ENCODE measurements around the gene KCNT1. TPM values are rescaled to one million over a fixed set of nuclear protein-coding genes. Genes with fewer than 3 reads are reported as not detected.

Gene KCNT1
- total and polyA plus RNA-seq, 10 of the 15 experiments (the other 5 are each of a cell fraction or from before 2014, with no cell fraction given) = not detected

DNA sequence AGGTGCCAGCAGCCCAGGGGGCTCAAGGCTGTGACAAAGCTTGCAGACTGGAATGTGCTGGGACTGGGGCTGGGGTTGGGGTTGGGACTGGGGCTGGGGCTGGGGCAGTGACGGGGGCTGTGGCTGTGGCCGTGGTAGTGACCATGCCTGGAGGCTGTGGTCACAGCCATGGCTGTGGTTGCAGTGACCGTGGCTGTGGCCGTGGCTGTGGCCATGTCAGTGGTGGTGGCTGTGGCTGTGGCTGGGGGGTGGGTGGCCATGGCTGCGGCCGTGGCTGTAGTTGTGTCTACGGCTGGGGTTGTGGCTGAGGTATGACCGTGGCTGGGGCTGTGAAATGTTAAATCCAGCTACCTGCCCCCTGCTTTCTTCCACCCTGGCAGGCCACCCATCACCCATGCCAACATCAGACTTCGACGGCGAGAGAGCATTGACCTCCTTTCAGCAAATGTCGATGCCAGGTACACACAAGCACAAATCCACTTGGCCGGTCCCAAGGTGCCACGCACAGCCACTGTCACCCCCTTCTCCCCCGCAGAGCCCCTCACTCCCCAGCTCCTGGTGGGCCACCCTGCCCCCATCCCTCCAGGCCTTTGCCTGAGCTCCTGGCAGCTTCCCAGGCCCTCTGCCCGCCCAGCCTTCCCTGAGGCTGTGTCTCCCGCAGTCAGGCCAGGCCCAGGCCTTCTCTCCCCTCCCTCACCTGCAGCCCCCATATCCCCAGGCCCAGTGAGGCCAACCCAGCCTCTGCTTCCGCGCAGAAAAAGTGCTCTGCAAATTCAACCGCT lies 23.6 kb upstream of the KCNT1 start:
- RAD21 ChIA-PET (ENCODE audit: unreplicated experiment) = no interaction called here
- no peak overlapping the region for H2AFZ ChIP-seq (ENCODE audit: control insufficient read depth, low read depth, low read length)
- in situ Hi-C loops (cut with MboI) = no loop called here
- no peak for FAIRE-seq
- TF ChIP-seq ZNF207 (IDR thresholded peaks at IDR 0.05; ENCODE audit: borderline replicate concordance) (no peak), BRCA1 (IDR thresholded peaks at IDR 0.05; ENCODE audit: low read depth, low read length) (no peak), FOS (IDR thresholded peaks at IDR 0.05; ENCODE audit: borderline replicate concordance, extremely low read depth, insufficient read length) (no peak), RUNX3 (IDR thresholded peaks at IDR 0.05; ENCODE audit: low read length) (no peak)
- TF ChIP-seq, protein P1, sequence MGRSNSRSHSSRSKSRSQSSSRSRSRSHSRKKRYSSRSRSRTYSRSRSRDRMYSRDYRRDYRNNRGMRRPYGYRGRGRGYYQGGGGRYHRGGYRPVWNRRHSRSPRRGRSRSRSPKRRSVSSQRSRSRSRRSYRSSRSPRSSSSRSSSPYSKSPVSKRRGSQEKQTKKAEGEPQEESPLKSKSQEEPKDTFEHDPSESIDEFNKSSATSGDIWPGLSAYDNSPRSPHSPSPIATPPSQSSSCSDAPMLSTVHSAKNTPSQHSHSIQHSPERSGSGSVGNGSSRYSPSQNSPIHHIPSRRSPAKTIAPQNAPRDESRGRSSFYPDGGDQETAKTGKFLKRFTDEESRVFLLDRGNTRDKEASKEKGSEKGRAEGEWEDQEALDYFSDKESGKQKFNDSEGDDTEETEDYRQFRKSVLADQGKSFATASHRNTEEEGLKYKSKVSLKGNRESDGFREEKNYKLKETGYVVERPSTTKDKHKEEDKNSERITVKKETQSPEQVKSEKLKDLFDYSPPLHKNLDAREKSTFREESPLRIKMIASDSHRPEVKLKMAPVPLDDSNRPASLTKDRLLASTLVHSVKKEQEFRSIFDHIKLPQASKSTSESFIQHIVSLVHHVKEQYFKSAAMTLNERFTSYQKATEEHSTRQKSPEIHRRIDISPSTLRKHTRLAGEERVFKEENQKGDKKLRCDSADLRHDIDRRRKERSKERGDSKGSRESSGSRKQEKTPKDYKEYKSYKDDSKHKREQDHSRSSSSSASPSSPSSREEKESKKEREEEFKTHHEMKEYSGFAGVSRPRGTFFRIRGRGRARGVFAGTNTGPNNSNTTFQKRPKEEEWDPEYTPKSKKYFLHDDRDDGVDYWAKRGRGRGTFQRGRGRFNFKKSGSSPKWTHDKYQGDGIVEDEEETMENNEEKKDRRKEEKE (IDR thresholded peaks at IDR 0.05) = no peak
- no TSS peak for BruUV-seq (replicated peaks)
- no peak overlapping the region for H3K4me3 ChIP-seq
- 64% methylated on average over 16 of the region's 20 CpGs for WGBS (ENCODE audit: insufficient coverage, insufficient replicate concordance, low lambda C conversion rate, missing lambda C conversion rate)
- no peaks in the 10 kb centered on the region for H3K36me3 ChIP-seq (ENCODE audit: control insufficient read depth in 2 of 2, insufficient read depth in 2 of 2, low read length in 1 of 2)
- no peaks in the 10 kb centered on the region for H4K20me1 ChIP-seq (ENCODE audit: control insufficient read depth, insufficient read depth)
- no peaks in the 10 kb centered on the region for H3K9me3 ChIP-seq (replicated peaks; ENCODE audit: control insufficient read depth, insufficient read depth, low read length)
- SMC1A ChIA-PET (ENCODE audit: uncharacterized antibody, unreplicated experiment) = no interaction called here
- no peaks in the 10 kb centered on the region for H3K4me1 ChIP-seq (ENCODE audit: control insufficient read depth, insufficient read depth, low read length)
- H3K79me2 ChIP-seq (ENCODE audit: control insufficient read depth, insufficient read depth, low read length) = no peaks in the 10 kb centered on the region
- intact Hi-C loops (cut with micrococcal nuclease; ENCODE audit: unreplicated experiment) = no loop called here
- no peak for ATAC-seq
- H3K27ac ChIP-seq (ENCODE audit: control insufficient read depth, insufficient read depth) = no peak overlapping the region
- POLR2A ChIA-PET = no interaction called here
- no peak overlapping the region for H3K4me2 ChIP-seq (ENCODE audit: control insufficient read depth, insufficient read depth)
- no peak for DNase-seq (ENCODE audit: low read depth, low spot score)
- H3K27me3 ChIP-seq (replicated peaks in 1 of 2; ENCODE audit: control insufficient read depth in 2 of 2, insufficient read depth in 2 of 2, low read length in 1 of 2) = no peaks in the 10 kb centered on the region
- CTCF ChIA-PET = no interaction called here
- H3K9ac ChIP-seq (ENCODE audit: control insufficient read depth, insufficient read depth, low read length) = no peak overlapping the region

Measured in GM12878 (cell line).